Measurements from ENCODE around the gene MED29.

- no peak for TF ChIP-seq CTCF (IDR thresholded peaks at IDR 0.05)
- no peak for TF ChIP-seq POLR2A (IDR thresholded peaks at IDR 0.05)
Measured at GRCh38 chr19:39382991-39383828, 8.0 kb upstream of the MED29 start.

Data from body of pancreas (tissue), 4 donors.